GM12873 (cell line): ENCODE results near the gene AFF3.

Experiments used
- TF ChIP-seq, protein P1 (sequence below): IDR thresholded peaks from 2 replicates; pipeline ENCODE4 v1.5.1; 2012; ENCODE audit warnings: low read depth, mild to moderate bottlenecking, moderate library complexity, low read length, control low read depth; ENCODE audit not compliant: insufficient read depth; ENCODE audit errors: missing control alignments

Gene AFF3

GRCh38 chr2:99514357-99514756 is 628.0 kb downstream of the AFF3 start:
- TF ChIP-seq, protein P1, sequence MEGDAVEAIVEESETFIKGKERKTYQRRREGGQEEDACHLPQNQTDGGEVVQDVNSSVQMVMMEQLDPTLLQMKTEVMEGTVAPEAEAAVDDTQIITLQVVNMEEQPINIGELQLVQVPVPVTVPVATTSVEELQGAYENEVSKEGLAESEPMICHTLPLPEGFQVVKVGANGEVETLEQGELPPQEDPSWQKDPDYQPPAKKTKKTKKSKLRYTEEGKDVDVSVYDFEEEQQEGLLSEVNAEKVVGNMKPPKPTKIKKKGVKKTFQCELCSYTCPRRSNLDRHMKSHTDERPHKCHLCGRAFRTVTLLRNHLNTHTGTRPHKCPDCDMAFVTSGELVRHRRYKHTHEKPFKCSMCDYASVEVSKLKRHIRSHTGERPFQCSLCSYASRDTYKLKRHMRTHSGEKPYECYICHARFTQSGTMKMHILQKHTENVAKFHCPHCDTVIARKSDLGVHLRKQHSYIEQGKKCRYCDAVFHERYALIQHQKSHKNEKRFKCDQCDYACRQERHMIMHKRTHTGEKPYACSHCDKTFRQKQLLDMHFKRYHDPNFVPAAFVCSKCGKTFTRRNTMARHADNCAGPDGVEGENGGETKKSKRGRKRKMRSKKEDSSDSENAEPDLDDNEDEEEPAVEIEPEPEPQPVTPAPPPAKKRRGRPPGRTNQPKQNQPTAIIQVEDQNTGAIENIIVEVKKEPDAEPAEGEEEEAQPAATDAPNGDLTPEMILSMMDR, result no peak

- TF ChIP-seq, protein P1, result no peak
These were observed 630.2 kb downstream of the AFF3 start for GRCh38 chr2:99512181-99512591.

DNA sequence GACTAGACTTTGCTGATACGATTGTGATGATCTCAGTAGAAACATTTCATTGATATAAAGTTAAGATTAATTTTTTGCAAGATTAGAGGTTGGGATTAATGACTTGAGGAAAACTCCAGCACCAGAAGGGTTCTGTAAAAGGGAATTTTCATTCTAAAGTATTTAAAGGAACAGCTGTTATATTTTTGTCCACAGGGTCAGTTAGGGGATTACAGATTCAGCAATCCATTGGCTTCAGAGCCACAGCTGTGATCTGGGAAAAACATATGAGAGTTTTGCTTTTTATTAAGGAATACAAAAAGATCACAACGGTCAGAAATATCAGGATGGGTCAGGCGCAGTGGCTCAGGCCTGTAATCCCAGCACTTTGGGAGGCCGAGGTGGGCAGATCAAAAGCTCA is 633.0 kb downstream of the AFF3 start:
- TF ChIP-seq, protein P1, result no peak

- TF ChIP-seq, protein P1, result no peak
These were observed 634.2 kb downstream of the AFF3 start for GRCh38 chr2:99507937-99508818.

- TF ChIP-seq, protein P1, result no peak
These were observed 637.4 kb downstream of the AFF3 start for GRCh38 chr2:99504844-99505584.

- TF ChIP-seq, protein P1, result no peak
These were observed 646.4 kb downstream of the AFF3 start for GRCh38 chr2:99496021-99496420.
